GM12874 (cell line): ENCODE measurements around the gene CCDC50.

ENCODE experiments used
- CTCF ChIP-seq: IDR thresholded peaks from 2 replicates; pipeline ENCODE4 v1.5.1; 2011; ENCODE audit warnings: low read depth, mild to moderate bottlenecking, control low read depth, low read length, moderate library complexity; ENCODE audit not compliant: insufficient read depth

The CCDC50 gene

GRCh38 chr3:191331388-191331787 lies 2.2 kb downstream of the CCDC50 start:
- no peak for TF ChIP-seq CTCF

DNA sequence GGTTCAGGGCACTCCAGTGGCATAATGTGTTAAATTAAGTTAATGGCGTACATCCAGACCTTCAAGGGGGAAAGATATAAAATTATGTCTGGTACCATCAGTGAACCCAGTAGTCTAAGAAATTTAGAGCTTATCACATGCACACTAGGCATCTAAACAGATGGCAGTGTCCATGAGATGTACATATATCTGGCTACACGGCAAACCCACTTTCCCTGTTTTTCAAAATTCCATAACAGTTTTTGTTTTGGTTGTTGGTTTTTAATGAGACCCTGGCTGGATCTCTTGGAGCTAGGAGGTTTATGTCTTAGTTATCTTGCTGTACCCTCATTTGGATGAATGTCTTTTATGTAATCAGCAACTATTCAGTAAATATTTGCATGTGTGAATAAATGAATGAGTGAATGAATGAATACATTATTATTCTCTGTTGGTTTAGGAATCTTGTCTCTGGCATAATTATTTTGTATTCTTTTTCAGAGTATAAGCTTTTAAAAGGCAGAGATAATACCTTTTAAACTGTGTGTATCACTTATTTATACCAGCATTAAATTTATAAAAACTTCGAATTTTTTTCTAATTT lies 4.2 kb downstream of the CCDC50 start:
- TF ChIP-seq CTCF: no peak

- TF ChIP-seq CTCF: no peak
Measured at GRCh38 chr3:191334346-191334893, 5.2 kb downstream of the CCDC50 start.

DNA sequence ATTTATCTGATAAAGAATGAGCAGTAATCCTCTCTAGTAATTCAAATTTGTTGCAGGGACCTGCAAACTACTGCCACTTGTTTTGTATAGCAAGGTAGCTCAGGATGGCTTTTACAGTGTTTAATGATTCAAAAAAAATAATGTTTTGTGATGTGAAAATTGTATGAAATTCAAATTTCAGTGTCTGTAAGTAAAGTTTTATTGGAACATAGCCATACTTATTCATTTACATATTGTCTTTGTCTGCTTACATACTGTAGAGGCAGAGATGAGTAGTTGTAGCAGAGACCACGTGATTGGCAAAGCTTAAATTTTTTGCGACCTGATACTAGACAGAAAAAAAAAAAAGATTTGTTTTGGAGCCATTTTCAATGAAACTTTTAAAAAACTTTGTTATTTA lies 7.6 kb downstream of the CCDC50 start:
- TF ChIP-seq CTCF: no peak

DNA sequence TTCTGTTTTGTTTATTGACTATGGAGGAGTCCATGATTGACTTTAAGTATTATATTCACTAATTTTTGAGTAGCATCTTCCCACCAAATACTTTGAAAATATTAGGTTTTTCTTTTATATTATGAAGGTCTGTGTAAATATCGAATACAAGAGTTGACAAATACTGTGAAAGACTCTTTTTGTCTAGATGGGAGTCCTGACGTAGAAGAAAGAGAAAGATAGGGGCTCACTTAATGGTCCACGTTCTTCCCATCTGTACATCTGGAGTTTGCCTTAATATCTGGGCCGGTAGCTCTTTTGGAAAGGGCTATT lies 8.9 kb downstream of the CCDC50 start:
- TF ChIP-seq CTCF: no peak

DNA sequence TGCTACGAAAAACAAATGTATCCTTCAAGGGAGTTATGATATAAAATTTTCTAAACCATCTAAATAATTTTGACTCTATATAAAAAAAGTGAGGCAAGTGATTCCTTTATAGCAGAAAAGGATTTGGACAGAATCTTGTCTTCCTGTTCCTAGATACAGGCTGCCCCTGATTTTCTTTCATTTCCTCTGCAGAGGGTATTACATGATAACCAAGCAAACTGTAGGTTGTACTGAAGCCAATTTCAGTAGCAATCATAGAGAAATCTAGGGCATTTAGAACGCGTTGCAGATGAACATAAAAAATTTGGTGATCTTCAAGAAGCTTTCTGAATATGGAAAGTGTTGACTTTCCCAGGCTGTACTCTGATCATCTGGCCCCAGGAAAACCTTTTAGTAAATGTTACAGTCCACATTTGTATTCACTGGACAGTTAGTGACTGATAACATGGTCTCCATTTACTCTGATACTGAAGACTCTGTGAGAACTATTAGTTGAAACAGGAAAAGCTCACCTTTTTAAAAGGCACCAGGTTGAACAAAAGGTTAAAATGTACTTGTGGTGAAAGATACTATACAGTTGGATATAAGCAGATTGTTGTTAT lies 10.2 kb downstream of the CCDC50 start:
- no peak for TF ChIP-seq CTCF

DNA sequence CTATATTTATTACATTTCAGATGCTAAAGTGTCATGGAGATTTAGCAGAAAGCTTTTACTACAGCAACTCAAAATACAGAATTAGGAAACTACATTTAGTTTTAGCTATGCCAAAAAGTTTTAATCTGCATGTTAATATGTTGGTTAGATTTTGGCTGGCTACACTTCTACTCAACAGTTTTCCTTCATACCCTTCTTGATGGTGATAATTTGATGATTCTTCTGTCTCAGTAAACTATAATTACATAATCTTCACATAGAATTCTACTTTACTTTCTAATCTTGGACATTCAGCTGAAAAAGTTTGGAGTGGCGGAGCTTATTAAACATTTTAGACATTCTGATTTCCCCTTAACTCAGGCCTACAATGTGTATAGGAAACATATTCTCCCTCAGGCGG lies 11.2 kb downstream of the CCDC50 start:
- no peak for TF ChIP-seq CTCF
